Sigmoid colon (tissue), 4 donors: ENCODE results near the gene DENND1C.

ENCODE experiments used
- EP300 ChIP-seq, 4 donors: sonication (generic); formaldehyde crosslinking; IDR thresholded peaks; one replicate each; pipeline ENCODE4 v1.6.1; 2017; ENCODE audit warnings: antibody characterized with exemption in 4 of 4
- POLR2A ChIP-seq, 2 donors: fragments of 450-650 bp; IDR thresholded peaks; one replicate each; pipeline ENCODE4 v1.6.1; 2016; ENCODE audit warnings: antibody characterized with exemption in 2 of 2, mild to moderate bottlenecking in 2 of 2, moderate library complexity in 2 of 2
- POLR2AphosphoS5 ChIP-seq, 4 donors: sonication (generic); formaldehyde crosslinking; IDR thresholded peaks; one replicate each; pipeline ENCODE4 v1.6.1; 2017; ENCODE audit warnings: antibody characterized with exemption in 4 of 4
- TF ChIP-seq, protein P1 (sequence below), 4 experiments: fragments of 450-650 bp in 3 of 4; fragments of 200-600 bp in 1 of 4; IDR thresholded peaks; one replicate each; pipeline ENCODE4 v1.5.1; 2016 to 2019; ENCODE audit warnings: antibody characterized with exemption in 4 of 4, mild to moderate bottlenecking in 3 of 4, moderate library complexity in 2 of 4

- TF ChIP-seq, protein P1, sequence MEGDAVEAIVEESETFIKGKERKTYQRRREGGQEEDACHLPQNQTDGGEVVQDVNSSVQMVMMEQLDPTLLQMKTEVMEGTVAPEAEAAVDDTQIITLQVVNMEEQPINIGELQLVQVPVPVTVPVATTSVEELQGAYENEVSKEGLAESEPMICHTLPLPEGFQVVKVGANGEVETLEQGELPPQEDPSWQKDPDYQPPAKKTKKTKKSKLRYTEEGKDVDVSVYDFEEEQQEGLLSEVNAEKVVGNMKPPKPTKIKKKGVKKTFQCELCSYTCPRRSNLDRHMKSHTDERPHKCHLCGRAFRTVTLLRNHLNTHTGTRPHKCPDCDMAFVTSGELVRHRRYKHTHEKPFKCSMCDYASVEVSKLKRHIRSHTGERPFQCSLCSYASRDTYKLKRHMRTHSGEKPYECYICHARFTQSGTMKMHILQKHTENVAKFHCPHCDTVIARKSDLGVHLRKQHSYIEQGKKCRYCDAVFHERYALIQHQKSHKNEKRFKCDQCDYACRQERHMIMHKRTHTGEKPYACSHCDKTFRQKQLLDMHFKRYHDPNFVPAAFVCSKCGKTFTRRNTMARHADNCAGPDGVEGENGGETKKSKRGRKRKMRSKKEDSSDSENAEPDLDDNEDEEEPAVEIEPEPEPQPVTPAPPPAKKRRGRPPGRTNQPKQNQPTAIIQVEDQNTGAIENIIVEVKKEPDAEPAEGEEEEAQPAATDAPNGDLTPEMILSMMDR (IDR thresholded peaks at IDR 0.05), result no peak
- TF ChIP-seq POLR2AphosphoS5 (IDR thresholded peaks at IDR 0.05) (no peak), EP300 (IDR thresholded peaks at IDR 0.05) (no peak), POLR2A (IDR thresholded peaks at IDR 0.05) (no peak)
Observed at GRCh38 chr19:6439743-6440142, 41.8 kb downstream of the DENND1C start.
